Measurements from ENCODE around the gene EDDM3A.

DNA sequence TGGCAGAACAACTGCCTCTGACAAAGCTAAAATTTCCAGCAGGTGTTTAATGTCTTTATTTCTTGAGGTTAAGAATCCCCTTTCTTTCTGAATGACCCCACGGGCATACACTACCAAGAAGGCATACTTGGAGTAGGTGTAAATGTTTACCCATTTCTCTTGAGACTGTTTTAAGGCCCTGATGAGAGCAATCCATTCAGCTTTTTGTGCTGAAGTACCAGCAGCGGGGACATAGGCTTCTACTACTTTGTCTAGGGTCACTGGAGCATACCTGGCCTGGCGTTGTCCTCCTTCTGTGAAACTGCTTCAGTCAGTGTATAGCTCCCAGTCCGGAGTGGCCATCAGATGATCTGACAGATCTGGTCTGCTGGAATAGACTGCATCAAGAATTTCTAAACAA, 34.4 kb upstream of the EDDM3A start:
- TF ChIP-seq, protein P1, sequence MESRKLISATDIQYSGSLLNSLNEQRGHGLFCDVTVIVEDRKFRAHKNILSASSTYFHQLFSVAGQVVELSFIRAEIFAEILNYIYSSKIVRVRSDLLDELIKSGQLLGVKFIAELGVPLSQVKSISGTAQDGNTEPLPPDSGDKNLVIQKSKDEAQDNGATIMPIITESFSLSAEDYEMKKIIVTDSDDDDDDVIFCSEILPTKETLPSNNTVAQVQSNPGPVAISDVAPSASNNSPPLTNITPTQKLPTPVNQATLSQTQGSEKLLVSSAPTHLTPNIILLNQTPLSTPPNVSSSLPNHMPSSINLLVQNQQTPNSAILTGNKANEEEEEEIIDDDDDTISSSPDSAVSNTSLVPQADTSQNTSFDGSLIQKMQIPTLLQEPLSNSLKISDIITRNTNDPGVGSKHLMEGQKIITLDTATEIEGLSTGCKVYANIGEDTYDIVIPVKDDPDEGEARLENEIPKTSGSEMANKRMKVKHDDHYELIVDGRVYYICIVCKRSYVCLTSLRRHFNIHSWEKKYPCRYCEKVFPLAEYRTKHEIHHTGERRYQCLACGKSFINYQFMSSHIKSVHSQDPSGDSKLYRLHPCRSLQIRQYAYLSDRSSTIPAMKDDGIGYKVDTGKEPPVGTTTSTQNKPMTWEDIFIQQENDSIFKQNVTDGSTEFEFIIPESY (IDR thresholded peaks at IDR 0.05) = no peak
- TF ChIP-seq CBX3 (IDR thresholded peaks at IDR 0.05; ENCODE audit: borderline replicate concordance, low read depth) (no peak), NRF1 (conservative IDR thresholded peaks at IDR 0.05; ENCODE audit: low read depth, low read length) (no peak), PAX5 (IDR thresholded peaks at IDR 0.05; ENCODE audit: borderline replicate concordance, low read depth, low read length) (no peak), POLR2A (IDR thresholded peaks at IDR 0.05; ENCODE audit: low read depth, low read length) (no peak), SUZ12 (IDR thresholded peaks at IDR 0.05; ENCODE audit: unreplicated experiment) (no peak), EZH2 (IDR thresholded peaks at IDR 0.05; ENCODE audit: borderline replicate concordance, control insufficient read depth, low read depth, low read length) (no peak), BACH1 (IDR thresholded peaks at IDR 0.05; ENCODE audit: borderline replicate concordance) (no peak), CBFB (IDR thresholded peaks at IDR 0.05; ENCODE audit: low read depth) (no peak)
- TF ChIP-seq, protein P2, sequence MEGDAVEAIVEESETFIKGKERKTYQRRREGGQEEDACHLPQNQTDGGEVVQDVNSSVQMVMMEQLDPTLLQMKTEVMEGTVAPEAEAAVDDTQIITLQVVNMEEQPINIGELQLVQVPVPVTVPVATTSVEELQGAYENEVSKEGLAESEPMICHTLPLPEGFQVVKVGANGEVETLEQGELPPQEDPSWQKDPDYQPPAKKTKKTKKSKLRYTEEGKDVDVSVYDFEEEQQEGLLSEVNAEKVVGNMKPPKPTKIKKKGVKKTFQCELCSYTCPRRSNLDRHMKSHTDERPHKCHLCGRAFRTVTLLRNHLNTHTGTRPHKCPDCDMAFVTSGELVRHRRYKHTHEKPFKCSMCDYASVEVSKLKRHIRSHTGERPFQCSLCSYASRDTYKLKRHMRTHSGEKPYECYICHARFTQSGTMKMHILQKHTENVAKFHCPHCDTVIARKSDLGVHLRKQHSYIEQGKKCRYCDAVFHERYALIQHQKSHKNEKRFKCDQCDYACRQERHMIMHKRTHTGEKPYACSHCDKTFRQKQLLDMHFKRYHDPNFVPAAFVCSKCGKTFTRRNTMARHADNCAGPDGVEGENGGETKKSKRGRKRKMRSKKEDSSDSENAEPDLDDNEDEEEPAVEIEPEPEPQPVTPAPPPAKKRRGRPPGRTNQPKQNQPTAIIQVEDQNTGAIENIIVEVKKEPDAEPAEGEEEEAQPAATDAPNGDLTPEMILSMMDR (IDR thresholded peaks at IDR 0.05 in 2 of 3, conservative IDR thresholded peaks at IDR 0.05 in 1 of 3; ENCODE audit: control insufficient read depth in 2 of 3, extremely low read depth in 1 of 3, insufficient read depth in 1 of 3, low read depth in 3 of 3, low read length in 3 of 3) = no peak
- TF ChIP-seq, protein P3, sequence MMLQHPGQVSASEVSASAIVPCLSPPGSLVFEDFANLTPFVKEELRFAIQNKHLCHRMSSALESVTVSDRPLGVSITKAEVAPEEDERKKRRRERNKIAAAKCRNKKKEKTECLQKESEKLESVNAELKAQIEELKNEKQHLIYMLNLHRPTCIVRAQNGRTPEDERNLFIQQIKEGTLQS (IDR thresholded peaks at IDR 0.05; ENCODE audit: borderline replicate concordance, extremely low read depth, low read depth, low read length) = no peak

Data from GM12878 (cell line).